CD4-positive, alpha-beta T cell treated with Interleukin-1 beta for 1 hour (primary cell): ENCODE results near the gene MARCHF10.

Experiments used
- DNase-seq, 2 donors: peaks; one replicate each; pipeline ENCODE4 v3.0.0-alpha.2; 2020 to 2022

Gene MARCHF10

GRCh38 chr17:62749926-62750325 is 58.2 kb downstream of the MARCHF10 start:
- DNase-seq, result no peak

GRCh38 chr17:62746941-62747340 is 61.2 kb downstream of the MARCHF10 start:
- DNase-seq, result no peak

- DNase-seq, result no peak
Measured at GRCh38 chr17:62745806-62746205, 62.3 kb downstream of the MARCHF10 start.

GRCh38 chr17:62744259-62744658 is 63.9 kb downstream of the MARCHF10 start:
- DNase-seq, result no peak

GRCh38 chr17:62741290-62741689 is 66.8 kb downstream of the MARCHF10 start:
- no peak for DNase-seq

GRCh38 chr17:62739645-62740388 is 68.3 kb downstream of the MARCHF10 start:
- no peak for DNase-seq

- no peak for DNase-seq
Measured at GRCh38 chr17:62738281-62738680, 69.8 kb downstream of the MARCHF10 start.

- no peak for DNase-seq
Measured at GRCh38 chr17:62737513-62737912, 70.6 kb downstream of the MARCHF10 start.

- DNase-seq, result no peak
Measured at GRCh38 chr17:62735044-62735651, 73.0 kb downstream of the MARCHF10 start.

- no peak for DNase-seq
Measured at GRCh38 chr17:62732125-62732524, 76.0 kb downstream of the MARCHF10 start.

GRCh38 chr17:62727916-62728672 is 80.0 kb downstream of the MARCHF10 start:
- DNase-seq, result no peak

- DNase-seq, result no peak
Measured at GRCh38 chr17:62725791-62726249, 82.3 kb downstream of the MARCHF10 start.

- DNase-seq, result peak; percentile 78 to 80
Measured at GRCh38 chr17:62724398-62725146, 83.5 kb downstream of the MARCHF10 start.

GRCh38 chr17:62723842-62724241 is 84.3 kb downstream of the MARCHF10 start:
- no peak for DNase-seq

GRCh38 chr17:62722625-62723024 is 85.5 kb downstream of the MARCHF10 start:
- no peak for DNase-seq

- DNase-seq, result peak in 1 of 2 donors; percentile 16
Measured at GRCh38 chr17:62720126-62720850, 87.8 kb downstream of the MARCHF10 start.

GRCh38 chr17:62719586-62719985 is 88.5 kb downstream of the MARCHF10 start:
- no peak for DNase-seq

GRCh38 chr17:62718429-62718828 is 89.7 kb downstream of the MARCHF10 start:
- DNase-seq, result no peak

- no peak for DNase-seq
Measured at GRCh38 chr17:62717889-62718288, 90.2 kb downstream of the MARCHF10 start.

- no peak for DNase-seq
Measured at GRCh38 chr17:62717589-62717855, 90.6 kb downstream of the MARCHF10 start.

GRCh38 chr17:62716834-62717588 is 91.1 kb downstream of the MARCHF10 start:
- DNase-seq, result no peak

GRCh38 chr17:62715882-62716390 is 92.2 kb downstream of the MARCHF10 start:
- no peak for DNase-seq
